ENCODE results near the gene DCTPP1. TPM values are rescaled to one million over a fixed set of nuclear protein-coding genes. Genes with fewer than 3 reads are reported as not detected.

Gene DCTPP1
- total RNA-seq, 1 experiment from 2014 or later, result 111 TPM

GRCh38 chr16:30383521-30383920, 46.3 kb downstream of the DCTPP1 start:
- ChIA-PET POLR2A (ENCODE audit: low non-redundant PET) (no interaction called here), CTCF (no interaction called here)
- H3K9me3 ChIP-seq (ENCODE audit: low read depth, low read length, poor library complexity, severe bottlenecking), result no peaks in the 10 kb centered on the region

GRCh38 chr16:30382111-30382881, 47.5 kb downstream of the DCTPP1 start, which contains the start of gene SEPTIN1:
Gene SEPTIN1, minus strand, starts transcription at chr16:30382561. Its CDS starts 19 bp downstream, at chr16:30382542.
- Histone ChIP-seq H3K4me3 (ENCODE audit: low read depth, low read length, poor library complexity, severe bottlenecking) (no peak within 1 kb of the TSS), H3K4me1 (ENCODE audit: insufficient read depth, low read length, poor library complexity, severe bottlenecking) (peaks cover 3% of the 10 kb centered on the region), H3K27me3 (replicated peaks; ENCODE audit: insufficient read depth, low read depth, low read length, poor library complexity) (no peaks in the 10 kb centered on the region), H3K9me3 (ENCODE audit: low read depth, low read length, poor library complexity, severe bottlenecking) (no peaks in the 10 kb centered on the region), H3K27ac (ENCODE audit: low read depth, low read length, poor library complexity, severe bottlenecking) (no peak within 1 kb of the TSS), H3K36me3 (ENCODE audit: insufficient read depth, low read length, poor library complexity, severe bottlenecking) (no peaks in the 10 kb centered on the region)
- ChIA-PET CTCF (no interaction called here), POLR2A (ENCODE audit: low non-redundant PET) (no interaction called here)
- intact Hi-C loops (cut with micrococcal nuclease; ENCODE audit: unreplicated experiment), result no loop called here
- no peak for TF ChIP-seq CTCF (conservative IDR thresholded peaks at IDR 0.05; ENCODE audit: low read depth, low read length)
- BruUV-seq (replicated peaks), result no TSS peak
- no peak for DNase-seq (ENCODE audit: low spot score)

More at GRCh38 chr16:30383521-30383920, 46.3 kb downstream of the DCTPP1 start:
- H3K4me1 ChIP-seq (ENCODE audit: insufficient read depth, low read length, poor library complexity, severe bottlenecking), result no peaks in the 10 kb centered on the region
- no peaks in the 10 kb centered on the region for H3K27me3 ChIP-seq (replicated peaks; ENCODE audit: insufficient read depth, low read depth, low read length, poor library complexity)
- H3K4me3 ChIP-seq (ENCODE audit: low read depth, low read length, poor library complexity, severe bottlenecking), result no peak overlapping the region
- DNase-seq (ENCODE audit: low spot score), result no peak
- TF ChIP-seq CTCF (conservative IDR thresholded peaks at IDR 0.05; ENCODE audit: low read depth, low read length), result no peak
- TF ChIP-seq EZH2 (IDR thresholded peaks at IDR 0.05; ENCODE audit: borderline replicate concordance, low read depth, low read length, poor library complexity, severe bottlenecking), result no peak
- no peaks in the 10 kb centered on the region for H3K36me3 ChIP-seq (ENCODE audit: insufficient read depth, low read length, poor library complexity, severe bottlenecking)
- H3K27ac ChIP-seq (ENCODE audit: low read depth, low read length, poor library complexity, severe bottlenecking), result no peak overlapping the region
- no TSS peak for BruUV-seq (replicated peaks)
- intact Hi-C loops (cut with micrococcal nuclease; ENCODE audit: unreplicated experiment), result no loop called here

GRCh38 chr16:30381291-30382041, 48.4 kb downstream of the DCTPP1 start:
- CTCF ChIA-PET, result no interaction called here
- no peaks in the 10 kb centered on the region for H3K27me3 ChIP-seq (replicated peaks; ENCODE audit: insufficient read depth, low read depth, low read length, poor library complexity)
- POLR2A ChIA-PET (ENCODE audit: low non-redundant PET), result no interaction called here
- DNase-seq (ENCODE audit: low spot score), result no peak
- H3K4me1 ChIP-seq (ENCODE audit: insufficient read depth, low read length, poor library complexity, severe bottlenecking), result peaks cover 6% of the 10 kb centered on the region
- H3K27ac ChIP-seq (ENCODE audit: low read depth, low read length, poor library complexity, severe bottlenecking), result no peak overlapping the region
- intact Hi-C loops (cut with micrococcal nuclease; ENCODE audit: unreplicated experiment), result no loop called here
- no peaks in the 10 kb centered on the region for H3K9me3 ChIP-seq (ENCODE audit: low read depth, low read length, poor library complexity, severe bottlenecking)
- no TSS peak for BruUV-seq (replicated peaks)
- no peak overlapping the region for H3K4me3 ChIP-seq (ENCODE audit: low read depth, low read length, poor library complexity, severe bottlenecking)
- H3K36me3 ChIP-seq (ENCODE audit: insufficient read depth, low read length, poor library complexity, severe bottlenecking), result no peaks in the 10 kb centered on the region
- TF ChIP-seq EZH2 (IDR thresholded peaks at IDR 0.05; ENCODE audit: borderline replicate concordance, low read depth, low read length, poor library complexity, severe bottlenecking) (no peak), CTCF (conservative IDR thresholded peaks at IDR 0.05; ENCODE audit: low read depth, low read length) (no peak)
